ENCODE results near the gene AGTRAP. TPM values are rescaled to one million over a fixed set of nuclear protein-coding genes. Genes with fewer than 3 reads are reported as not detected.

AGTRAP gene
- polyA plus RNA-seq, 3 donors = 420 to 938 (median 842) TPM

- Mint-ChIP-seq H3K36me3 (peaks cover 20 to 43% of the 10 kb centered on the region in 2 donors), H3K9me3 (no peaks in the 10 kb centered on the region), H3K27me3 (ENCODE audit: low read depth in 3 of 3) (peaks cover 0 to 1% (median 0%) of the 10 kb centered on the region in 3 donors), H3K4me1 (peaks cover 80% of the 10 kb centered on the region), H3K27ac (peak overlapping the region; percentile 98 to 100 (median 99)), H3K4me3 (peak overlapping the region; percentile 93 to 98)
- H3K36me3 ChIP-seq (replicated peaks in 1 of 2; ENCODE audit: control insufficient read depth in 1 of 2, insufficient read depth in 2 of 2, low read length in 2 of 2) = peaks cover 2 to 22% of the 10 kb centered on the region in 2 donors
- H3K4me3 ChIP-seq (replicated peaks in 1 of 3; ENCODE audit: low read depth in 2 of 3, low read length in 3 of 3) = peak overlapping the region; percentile 85 to 93 (median 88)
- peak overlapping the region; percentile 77 for H3K4me2 ChIP-seq (replicated peaks; ENCODE audit: extremely low read depth, low read length, poor library complexity, severe bottlenecking)
- peak; percentile 13 for TF ChIP-seq CTCF (IDR thresholded peaks at IDR 0.05)
- DNase-seq = peak; percentile 51 to 76 (median 73)
- intact Hi-C loops (cut with micrococcal nuclease) = loop anchor here (5.0 to 10.0 kb wide), 4 partner anchors 56 to 444 kb away; no protein-coding TSS in a partner anchor
- H2AFZ ChIP-seq (ENCODE audit: insufficient read depth, low read depth, low read length, poor library complexity, severe bottlenecking) = no peak overlapping the region
- peak overlapping the region; percentile 99 for H3K9ac ChIP-seq (ENCODE audit: insufficient read depth, low read length, poor library complexity, severe bottlenecking)
- peak overlapping the region; percentile 98 for H3K27ac ChIP-seq (ENCODE audit: low read depth in 1 of 2, low read length in 2 of 2)
- H4K20me1 ChIP-seq (ENCODE audit: insufficient read depth, low read length) = peaks cover 44% of the 10 kb centered on the region
- H3K79me2 ChIP-seq (ENCODE audit: insufficient read depth, low read length) = peaks cover 87% of the 10 kb centered on the region
- no peaks in the 10 kb centered on the region for H3K27me3 ChIP-seq (ENCODE audit: control insufficient read depth in 2 of 2, insufficient read depth in 2 of 2, low read length in 2 of 2)
- WGBS (ENCODE audit: insufficient coverage) = 28% methylated on average over 2 of the region's 6 CpGs
- H3K9me3 ChIP-seq (replicated peaks in 1 of 2; ENCODE audit: control insufficient read depth in 1 of 2, insufficient read depth in 1 of 2, low read length in 2 of 2) = no peaks in the 10 kb centered on the region
- H3K4me1 ChIP-seq (ENCODE audit: control insufficient read depth in 1 of 2, insufficient read depth in 2 of 2, low read length in 2 of 2) = peaks cover 67 to 78% of the 10 kb centered on the region in 2 donors
Observed at GRCh38 chr1:11738783-11739182, 2.8 kb downstream of the AGTRAP start.

- Mint-ChIP-seq H3K9me3 (no peaks in the 10 kb centered on the region), H3K27me3 (ENCODE audit: low read depth in 3 of 3) (peaks cover 0 to 1% (median 0%) of the 10 kb centered on the region in 3 donors), H3K36me3 (peaks cover 32 to 57% of the 10 kb centered on the region in 2 donors), H3K27ac (peak overlapping the region; percentile 80 to 99 (median 84)), H3K4me3 (peak overlapping the region; percentile 54 to 72), H3K4me1 (peaks cover 76% of the 10 kb centered on the region)
- Histone ChIP-seq H4K20me1 (ENCODE audit: insufficient read depth, low read length) (peaks cover 59% of the 10 kb centered on the region), H3K4me2 (replicated peaks; ENCODE audit: extremely low read depth, low read length, poor library complexity, severe bottlenecking) (peak overlapping the region; percentile 77), H3K36me3 (replicated peaks in 1 of 2; ENCODE audit: control insufficient read depth in 1 of 2, insufficient read depth in 2 of 2, low read length in 2 of 2) (peaks cover 16 to 36% of the 10 kb centered on the region in 2 donors), H3K4me3 (replicated peaks in 1 of 3; ENCODE audit: low read depth in 2 of 3, low read length in 3 of 3) (peak overlapping the region in 1 of 3 experiments; percentile 93), H3K27ac (ENCODE audit: low read depth in 1 of 2, low read length in 2 of 2) (peak overlapping the region; percentile 98), H3K4me1 (ENCODE audit: control insufficient read depth in 1 of 2, insufficient read depth in 2 of 2, low read length in 2 of 2) (peaks cover 59 to 72% of the 10 kb centered on the region in 2 donors), H3K79me2 (ENCODE audit: insufficient read depth, low read length) (peaks cover 92% of the 10 kb centered on the region), H3K9me3 (replicated peaks in 1 of 2; ENCODE audit: control insufficient read depth in 1 of 2, insufficient read depth in 1 of 2, low read length in 2 of 2) (no peaks in the 10 kb centered on the region), H2AFZ (ENCODE audit: insufficient read depth, low read depth, low read length, poor library complexity, severe bottlenecking) (no peak overlapping the region), H3K27me3 (ENCODE audit: control insufficient read depth in 2 of 2, insufficient read depth in 2 of 2, low read length in 2 of 2) (no peaks in the 10 kb centered on the region), H3K9ac (ENCODE audit: insufficient read depth, low read length, poor library complexity, severe bottlenecking) (peak overlapping the region; percentile 29)
- intact Hi-C loops (cut with micrococcal nuclease) = loop anchor here in 1 of 2 donors (1.0 to 2.0 kb wide), 2 partner anchors 9 to 44 kb away; no protein-coding TSS in a partner anchor
- WGBS (ENCODE audit: insufficient coverage) = 6% methylated on average over 11 of the region's 15 CpGs
- peak in 1 of 3 donors; percentile 21 for DNase-seq
- no peak for TF ChIP-seq CTCF (IDR thresholded peaks at IDR 0.05)
Observed at GRCh38 chr1:11740258-11741192, 4.6 kb downstream of the AGTRAP start.

Measured in CD14-positive monocyte (primary cell).